ENCODE data around the gene NAPG. TPM values are rescaled to one million over a fixed set of nuclear protein-coding genes. Genes with fewer than 3 reads are reported as not detected.
A peak's percentile ranks its signal among the peaks of the same experiment; 100 is the strongest.

NAPG gene
- total RNA-seq, 1 donor from 2014 or later: 28.3 TPM

- DNase-seq (ENCODE audit: extremely low spot score, unreplicated experiment): no peak
- peaks cover 36% of the 10 kb centered on the region for H3K4me1 Mint-ChIP-seq (ENCODE audit: unreplicated experiment)
- H3K4me3 Mint-ChIP-seq (ENCODE audit: unreplicated experiment): peak overlapping the region; percentile 36
- no peak overlapping the region for H3K27ac Mint-ChIP-seq (ENCODE audit: unreplicated experiment)
- no peak for TF ChIP-seq CTCF (IDR thresholded peaks at IDR 0.05)
- no peaks in the 10 kb centered on the region for H3K36me3 Mint-ChIP-seq (ENCODE audit: unreplicated experiment)
- peaks cover 10% of the 10 kb centered on the region for H3K27me3 Mint-ChIP-seq (ENCODE audit: unreplicated experiment)
- no peaks in the 10 kb centered on the region for H3K9me3 Mint-ChIP-seq (ENCODE audit: unreplicated experiment)
Observed at GRCh38 chr18:10524507-10525370, 1.1 kb upstream of the NAPG start.

- Mint-ChIP-seq H3K27ac (ENCODE audit: unreplicated experiment) (no peak overlapping the region), H3K4me1 (ENCODE audit: unreplicated experiment) (peaks cover 36% of the 10 kb centered on the region)
- DNase-seq (ENCODE audit: extremely low spot score, unreplicated experiment): no peak
Observed at GRCh38 chr18:10525371-10525691, 496 bp upstream of the NAPG start.

GRCh38 chr18:10526561-10526949, 728 bp downstream of the NAPG start:
- Mint-ChIP-seq H3K9me3 (ENCODE audit: unreplicated experiment) (no peaks in the 10 kb centered on the region), H3K27ac (ENCODE audit: unreplicated experiment) (peak overlapping the region; percentile 78), H3K4me3 (ENCODE audit: unreplicated experiment) (peak overlapping the region; percentile 96), H3K4me1 (ENCODE audit: unreplicated experiment) (peaks cover 45% of the 10 kb centered on the region), H3K36me3 (ENCODE audit: unreplicated experiment) (no peaks in the 10 kb centered on the region), H3K27me3 (ENCODE audit: unreplicated experiment) (peaks cover 9% of the 10 kb centered on the region)
- no peak for DNase-seq (ENCODE audit: extremely low spot score, unreplicated experiment)
- TF ChIP-seq CTCF (IDR thresholded peaks at IDR 0.05): no peak

More at GRCh38 chr18:10525371-10525691, 496 bp upstream of the NAPG start:
- H3K27me3 Mint-ChIP-seq (ENCODE audit: unreplicated experiment): peaks cover 10% of the 10 kb centered on the region
- TF ChIP-seq CTCF (IDR thresholded peaks at IDR 0.05): no peak
- H3K36me3 Mint-ChIP-seq (ENCODE audit: unreplicated experiment): no peaks in the 10 kb centered on the region
- no peaks in the 10 kb centered on the region for H3K9me3 Mint-ChIP-seq (ENCODE audit: unreplicated experiment)
- peak overlapping the region; percentile 96 for H3K4me3 Mint-ChIP-seq (ENCODE audit: unreplicated experiment)

GRCh38 chr18:10528439-10528838, 2.6 kb downstream of the NAPG start:
- no peak for TF ChIP-seq CTCF (IDR thresholded peaks at IDR 0.05)
- Mint-ChIP-seq H3K9me3 (ENCODE audit: unreplicated experiment) (no peaks in the 10 kb centered on the region), H3K36me3 (ENCODE audit: unreplicated experiment) (peaks cover 3% of the 10 kb centered on the region), H3K27ac (ENCODE audit: unreplicated experiment) (peak overlapping the region; percentile 9), H3K4me1 (ENCODE audit: unreplicated experiment) (peaks cover 49% of the 10 kb centered on the region), H3K27me3 (ENCODE audit: unreplicated experiment) (no peaks in the 10 kb centered on the region), H3K4me3 (ENCODE audit: unreplicated experiment) (no peak overlapping the region)
- DNase-seq (ENCODE audit: extremely low spot score, unreplicated experiment): no peak

GRCh38 chr18:10530002-10530401, 4.2 kb downstream of the NAPG start:
- Mint-ChIP-seq H3K27me3 (ENCODE audit: unreplicated experiment) (no peaks in the 10 kb centered on the region), H3K27ac (ENCODE audit: unreplicated experiment) (peak overlapping the region; percentile 85), H3K9me3 (ENCODE audit: unreplicated experiment) (no peaks in the 10 kb centered on the region), H3K36me3 (ENCODE audit: unreplicated experiment) (peaks cover 11% of the 10 kb centered on the region), H3K4me3 (ENCODE audit: unreplicated experiment) (no peak overlapping the region), H3K4me1 (ENCODE audit: unreplicated experiment) (peaks cover 46% of the 10 kb centered on the region)
- no peak for DNase-seq (ENCODE audit: extremely low spot score, unreplicated experiment)
- no peak for TF ChIP-seq CTCF (IDR thresholded peaks at IDR 0.05)

Measured in osteocyte (in vitro differentiated cells).